Stimulated activated CD8-positive, alpha-beta memory T cell treated with anti-CD3 and anti-CD28 coated beads, Interleukin-7, amount 100 ng/mL, for 1 hour (primary cell): ENCODE measurements around the gene TBK1.
"Not testable (repeated sequence)": the region's sequence is repeated elsewhere in the genome, so short reads cannot be mapped to it uniquely, and the experiment has no call there.

Experiments
- DNase-seq, 2 donors: peaks; one replicate each; pipeline ENCODE4 v3.0.0-alpha.2; 2020; ENCODE audit warnings: low read depth in 2 of 2

TBK1 gene

GRCh38 chr12:64497484-64497883, 45.6 kb downstream of the TBK1 start:
- no peak for DNase-seq

- no peak for DNase-seq
Observed at GRCh38 chr12:64497903-64498302, 46.0 kb downstream of the TBK1 start.

GRCh38 chr12:64500394-64500793, 48.5 kb downstream of the TBK1 start:
- DNase-seq, result no peak

GRCh38 chr12:64501486-64501885, 49.6 kb downstream of the TBK1 start:
- no peak for DNase-seq

GRCh38 chr12:64506955-64507354, 55.0 kb downstream of the TBK1 start:
- no peak for DNase-seq

GRCh38 chr12:64510667-64511066, 58.7 kb downstream of the TBK1 start:
- no peak for DNase-seq

GRCh38 chr12:64518396-64518795, 66.5 kb downstream of the TBK1 start:
- DNase-seq, result no peak

- no peak for DNase-seq
Observed at GRCh38 chr12:64521833-64522232, 69.9 kb downstream of the TBK1 start.

- no peak for DNase-seq
Observed at GRCh38 chr12:64522316-64522715, 70.4 kb downstream of the TBK1 start.

GRCh38 chr12:64522807-64523206, 70.9 kb downstream of the TBK1 start:
- no peak for DNase-seq

GRCh38 chr12:64523565-64524444, 71.9 kb downstream of the TBK1 start:
- DNase-seq, result not testable (repeated sequence)

GRCh38 chr12:64525461-64526160, 73.7 kb downstream of the TBK1 start:
- no peak for DNase-seq

- no peak for DNase-seq
Observed at GRCh38 chr12:64526859-64527258, 74.9 kb downstream of the TBK1 start.

GRCh38 chr12:64528616-64529015, 76.7 kb downstream of the TBK1 start:
- DNase-seq, result no peak

- DNase-seq, result no peak
Observed at GRCh38 chr12:64530566-64530965, 78.6 kb downstream of the TBK1 start.

GRCh38 chr12:64531665-64532334, 79.9 kb downstream of the TBK1 start:
- DNase-seq, result no peak

- no peak for DNase-seq
Observed at GRCh38 chr12:64532734-64533351, 80.9 kb downstream of the TBK1 start.

- DNase-seq, result no peak
Observed at GRCh38 chr12:64534672-64535199, 82.8 kb downstream of the TBK1 start.

- no peak for DNase-seq
Observed at GRCh38 chr12:64538121-64538520, 86.2 kb downstream of the TBK1 start.

- DNase-seq, result not testable (repeated sequence)
Observed at GRCh38 chr12:64542409-64543047, 90.6 kb downstream of the TBK1 start.

- DNase-seq, result no peak
Observed at GRCh38 chr12:64544371-64545080, 92.6 kb downstream of the TBK1 start.
